Lower leg skin (tissue), 3 donors: ENCODE results near the gene LDB3.

Experiments
- POLR2A ChIP-seq, 2 donors: fragments of 450-650 bp; IDR thresholded peaks; one replicate each; pipeline ENCODE4 v1.6.1; 2016 to 2017; ENCODE audit warnings: antibody characterized with exemption in 2 of 2, mild to moderate bottlenecking in 1 of 2, moderate library complexity in 1 of 2
- TF ChIP-seq, protein P1 (sequence below), 3 donors: fragments of 450-650 bp; IDR thresholded peaks; one replicate each; pipeline ENCODE4 v1.5.1; 2016; ENCODE audit warnings: antibody characterized with exemption in 3 of 3, mild to moderate bottlenecking in 3 of 3, moderate library complexity in 2 of 3

DNA sequence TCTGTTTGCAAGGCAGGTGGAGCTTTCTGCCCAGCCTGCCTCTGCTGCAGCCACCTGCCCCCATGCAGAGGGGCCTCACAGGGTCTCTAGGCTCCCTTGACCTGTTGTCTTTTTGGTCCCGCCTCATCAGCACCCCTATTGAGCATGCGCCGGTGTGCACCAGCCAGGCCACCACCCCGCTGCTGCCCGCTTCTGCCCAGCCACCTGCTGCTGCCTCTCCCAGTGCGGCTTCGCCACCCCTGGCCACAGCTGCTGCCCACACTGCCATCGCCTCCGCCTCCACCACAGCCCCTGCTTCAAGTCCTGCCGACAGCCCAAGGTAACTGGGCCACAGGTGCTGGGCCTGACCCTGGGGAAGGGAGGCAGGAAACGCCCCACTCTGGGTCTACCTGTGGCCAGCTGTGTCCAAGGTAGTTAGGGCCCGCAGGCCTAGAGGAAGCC lies 38.1 kb downstream of the LDB3 start:
- TF ChIP-seq, protein P1, sequence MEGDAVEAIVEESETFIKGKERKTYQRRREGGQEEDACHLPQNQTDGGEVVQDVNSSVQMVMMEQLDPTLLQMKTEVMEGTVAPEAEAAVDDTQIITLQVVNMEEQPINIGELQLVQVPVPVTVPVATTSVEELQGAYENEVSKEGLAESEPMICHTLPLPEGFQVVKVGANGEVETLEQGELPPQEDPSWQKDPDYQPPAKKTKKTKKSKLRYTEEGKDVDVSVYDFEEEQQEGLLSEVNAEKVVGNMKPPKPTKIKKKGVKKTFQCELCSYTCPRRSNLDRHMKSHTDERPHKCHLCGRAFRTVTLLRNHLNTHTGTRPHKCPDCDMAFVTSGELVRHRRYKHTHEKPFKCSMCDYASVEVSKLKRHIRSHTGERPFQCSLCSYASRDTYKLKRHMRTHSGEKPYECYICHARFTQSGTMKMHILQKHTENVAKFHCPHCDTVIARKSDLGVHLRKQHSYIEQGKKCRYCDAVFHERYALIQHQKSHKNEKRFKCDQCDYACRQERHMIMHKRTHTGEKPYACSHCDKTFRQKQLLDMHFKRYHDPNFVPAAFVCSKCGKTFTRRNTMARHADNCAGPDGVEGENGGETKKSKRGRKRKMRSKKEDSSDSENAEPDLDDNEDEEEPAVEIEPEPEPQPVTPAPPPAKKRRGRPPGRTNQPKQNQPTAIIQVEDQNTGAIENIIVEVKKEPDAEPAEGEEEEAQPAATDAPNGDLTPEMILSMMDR (IDR thresholded peaks at IDR 0.05) = no peak
- TF ChIP-seq POLR2A (IDR thresholded peaks at IDR 0.05) = no peak
